ENCODE measurements around the gene PLOD1.

The PLOD1 gene

DNA sequence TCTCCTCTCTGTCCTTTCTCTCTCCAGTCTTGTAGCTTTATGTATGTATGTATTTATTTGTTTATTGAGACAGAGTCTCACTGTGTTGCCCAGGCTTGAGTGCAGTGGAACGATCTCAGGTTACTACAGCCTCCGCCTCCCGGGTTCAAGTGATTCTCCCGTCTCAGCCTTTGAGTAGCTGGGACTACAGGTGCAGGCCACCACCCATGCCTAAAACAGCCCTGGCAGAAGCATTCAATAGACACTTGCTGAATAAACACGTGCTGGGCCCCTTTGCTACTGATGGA is 10.7 kb upstream of the PLOD1 start:
- TF ChIP-seq POLR2AphosphoS5 (IDR thresholded peaks at IDR 0.05; ENCODE audit: low read depth, low read length) (no peak), TAF1 (IDR thresholded peaks at IDR 0.05; ENCODE audit: borderline replicate concordance, insufficient read depth, low read length) (no peak), SIN3A (IDR thresholded peaks at IDR 0.05; ENCODE audit: borderline replicate concordance, insufficient read depth, low read length) (no peak), FOXP2 (optimal IDR thresholded peaks at IDR 0.05; ENCODE audit: borderline replicate concordance, extremely low read depth, extremely low read length, insufficient read depth) (no peak)
- TF ChIP-seq, protein P1, sequence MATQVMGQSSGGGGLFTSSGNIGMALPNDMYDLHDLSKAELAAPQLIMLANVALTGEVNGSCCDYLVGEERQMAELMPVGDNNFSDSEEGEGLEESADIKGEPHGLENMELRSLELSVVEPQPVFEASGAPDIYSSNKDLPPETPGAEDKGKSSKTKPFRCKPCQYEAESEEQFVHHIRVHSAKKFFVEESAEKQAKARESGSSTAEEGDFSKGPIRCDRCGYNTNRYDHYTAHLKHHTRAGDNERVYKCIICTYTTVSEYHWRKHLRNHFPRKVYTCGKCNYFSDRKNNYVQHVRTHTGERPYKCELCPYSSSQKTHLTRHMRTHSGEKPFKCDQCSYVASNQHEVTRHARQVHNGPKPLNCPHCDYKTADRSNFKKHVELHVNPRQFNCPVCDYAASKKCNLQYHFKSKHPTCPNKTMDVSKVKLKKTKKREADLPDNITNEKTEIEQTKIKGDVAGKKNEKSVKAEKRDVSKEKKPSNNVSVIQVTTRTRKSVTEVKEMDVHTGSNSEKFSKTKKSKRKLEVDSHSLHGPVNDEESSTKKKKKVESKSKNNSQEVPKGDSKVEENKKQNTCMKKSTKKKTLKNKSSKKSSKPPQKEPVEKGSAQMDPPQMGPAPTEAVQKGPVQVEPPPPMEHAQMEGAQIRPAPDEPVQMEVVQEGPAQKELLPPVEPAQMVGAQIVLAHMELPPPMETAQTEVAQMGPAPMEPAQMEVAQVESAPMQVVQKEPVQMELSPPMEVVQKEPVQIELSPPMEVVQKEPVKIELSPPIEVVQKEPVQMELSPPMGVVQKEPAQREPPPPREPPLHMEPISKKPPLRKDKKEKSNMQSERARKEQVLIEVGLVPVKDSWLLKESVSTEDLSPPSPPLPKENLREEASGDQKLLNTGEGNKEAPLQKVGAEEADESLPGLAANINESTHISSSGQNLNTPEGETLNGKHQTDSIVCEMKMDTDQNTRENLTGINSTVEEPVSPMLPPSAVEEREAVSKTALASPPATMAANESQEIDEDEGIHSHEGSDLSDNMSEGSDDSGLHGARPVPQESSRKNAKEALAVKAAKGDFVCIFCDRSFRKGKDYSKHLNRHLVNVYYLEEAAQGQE (IDR thresholded peaks at IDR 0.05; ENCODE audit: insufficient read depth in 1 of 2, low read depth in 2 of 2, low read length in 2 of 2) = no peak

DNA sequence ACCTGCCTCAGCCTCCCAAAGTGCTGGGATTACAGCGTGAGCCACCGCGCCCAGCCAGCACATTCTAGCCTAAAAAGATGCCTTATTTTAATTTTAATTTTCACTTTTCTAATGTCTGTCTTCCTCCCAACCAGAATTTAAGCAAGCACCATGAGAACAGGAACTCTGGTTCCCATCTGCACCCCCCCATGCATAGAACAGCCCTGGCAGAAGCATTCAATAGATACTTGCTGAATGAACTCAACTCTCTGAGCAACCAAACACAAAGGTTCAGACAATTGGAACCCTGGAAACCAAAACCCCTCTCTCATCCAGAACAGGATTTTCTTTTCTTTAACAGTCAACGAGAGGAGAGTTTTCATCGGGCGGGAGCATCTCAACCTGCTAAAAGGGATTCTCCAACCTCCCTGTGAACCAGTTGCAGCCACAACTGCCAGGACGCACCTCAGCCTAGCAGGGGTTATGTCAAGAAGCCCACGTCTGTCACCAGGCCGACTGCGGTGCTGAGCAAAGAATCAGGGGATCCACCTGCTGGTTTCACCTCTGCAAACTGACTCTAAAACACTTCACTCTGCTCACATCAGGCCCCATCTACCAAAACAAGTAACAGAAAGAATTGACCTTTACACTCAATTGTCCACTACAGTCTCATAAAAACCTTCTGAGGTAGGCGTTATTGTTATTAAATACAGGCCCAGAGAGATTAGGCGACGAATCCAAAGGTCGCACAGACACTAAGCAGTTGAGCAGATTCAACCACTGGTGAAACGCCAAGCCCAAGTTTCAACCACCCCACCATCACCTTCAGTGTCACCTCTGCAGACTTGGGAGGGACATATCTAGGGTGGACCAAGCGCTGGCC is 10.0 kb upstream of the PLOD1 start:
- TF ChIP-seq, protein P1 (IDR thresholded peaks at IDR 0.05; ENCODE audit: insufficient read depth in 1 of 2, low read depth in 2 of 2, low read length in 2 of 2) = no peak
- TF ChIP-seq POLR2AphosphoS5 (IDR thresholded peaks at IDR 0.05; ENCODE audit: low read depth, low read length) (no peak), FOXP2 (optimal IDR thresholded peaks at IDR 0.05; ENCODE audit: borderline replicate concordance, extremely low read depth, extremely low read length, insufficient read depth) (no peak), TAF1 (IDR thresholded peaks at IDR 0.05; ENCODE audit: borderline replicate concordance, insufficient read depth, low read length) (no peak), SIN3A (IDR thresholded peaks at IDR 0.05; ENCODE audit: borderline replicate concordance, insufficient read depth, low read length) (no peak)

DNA sequence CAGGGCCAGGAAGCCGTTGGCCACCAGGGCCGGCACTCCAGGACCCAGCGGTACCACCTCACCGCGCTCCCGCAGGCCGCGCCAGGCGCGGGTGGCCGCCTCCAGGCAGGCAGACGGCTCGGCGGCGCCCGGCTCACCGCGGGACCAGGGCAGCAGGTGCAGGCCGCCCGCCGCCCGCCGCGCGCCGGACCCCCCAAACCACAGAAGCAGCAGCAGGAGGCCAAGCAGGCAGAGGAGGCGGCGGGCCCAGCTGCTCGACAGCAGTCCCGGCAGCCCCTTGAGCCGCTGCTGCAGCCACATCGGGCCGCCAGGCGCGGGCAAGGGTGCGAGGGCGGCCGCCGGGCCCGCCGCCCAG is 8.6 kb upstream of the PLOD1 start:
- no peak for TF ChIP-seq SIN3A (IDR thresholded peaks at IDR 0.05; ENCODE audit: borderline replicate concordance, insufficient read depth, low read length)
- no peak for TF ChIP-seq POLR2AphosphoS5 (IDR thresholded peaks at IDR 0.05; ENCODE audit: low read depth, low read length)
- TF ChIP-seq, protein P1 (IDR thresholded peaks at IDR 0.05; ENCODE audit: insufficient read depth in 1 of 2, low read depth in 2 of 2, low read length in 2 of 2) = no peak

DNA sequence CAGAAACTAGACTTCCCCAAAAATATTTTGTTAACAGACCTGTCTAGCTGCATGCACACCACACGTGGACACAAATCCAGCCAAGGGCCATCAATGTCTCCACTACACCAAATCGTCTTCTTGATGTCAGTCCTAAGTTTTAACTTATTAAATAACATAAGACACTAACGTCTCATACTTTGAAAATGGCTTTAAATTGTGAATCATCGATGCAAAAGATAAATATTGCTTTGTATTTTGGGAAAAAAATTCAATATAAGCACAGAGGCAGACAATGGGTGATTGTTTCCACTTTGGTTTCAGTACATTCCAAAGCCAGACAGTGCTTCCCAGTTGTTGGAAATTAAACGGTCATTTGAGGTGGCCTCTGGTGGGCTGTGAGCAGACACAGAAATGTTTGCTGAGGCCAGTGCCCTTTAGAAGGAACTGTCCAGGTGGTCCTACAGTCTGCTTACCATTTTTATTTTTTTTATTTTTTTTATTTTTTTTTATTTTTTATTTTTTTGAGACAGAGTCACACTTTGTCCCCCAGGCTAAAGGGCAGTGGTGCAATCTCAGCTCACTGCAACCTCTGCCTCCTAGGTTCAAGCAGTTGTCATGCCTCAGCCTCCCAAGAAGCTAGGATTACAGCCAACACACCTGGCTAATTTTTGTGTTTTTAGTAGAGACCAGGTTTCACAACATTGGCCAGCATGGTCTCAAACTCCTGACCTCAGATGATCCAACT is 6.5 kb upstream of the PLOD1 start:
- TF ChIP-seq POLR2AphosphoS5 (IDR thresholded peaks at IDR 0.05; ENCODE audit: low read depth, low read length) = no peak
- no peak for TF ChIP-seq TAF1 (IDR thresholded peaks at IDR 0.05; ENCODE audit: borderline replicate concordance, insufficient read depth, low read length)
- TF ChIP-seq SIN3A (IDR thresholded peaks at IDR 0.05; ENCODE audit: borderline replicate concordance, insufficient read depth, low read length) = no peak
- TF ChIP-seq, protein P1 (IDR thresholded peaks at IDR 0.05; ENCODE audit: insufficient read depth in 1 of 2, low read depth in 2 of 2, low read length in 2 of 2) = no peak
- TF ChIP-seq FOXP2 (optimal IDR thresholded peaks at IDR 0.05; ENCODE audit: borderline replicate concordance, extremely low read depth, extremely low read length, insufficient read depth) = no peak

Data from PFSK-1 (cell line).